Left lung (tissue), 10 donors: ENCODE measurements around the gene DLX5. TPM values are rescaled to one million over a fixed set of nuclear protein-coding genes. Genes with fewer than 3 reads are reported as not detected.

ENCODE experiments used
- ATAC-seq: fragments of 200-7000 bp; cut with Tn5 transposase; one replicate; pipeline ENCODE4 v1.9.1; 2020; ENCODE audit warnings: moderate library complexity
- DNase-seq, 4 donors: peaks; one replicate each; pipeline ENCODE4 v3.0.0-alpha.2; 2013 to 2020
- H3K27ac ChIP-seq, 2 donors: fragments of 200-600 bp; sonication (generic) in 1 of 2; one replicate each; pipeline versions ENCODE4 v1.5.0 to v1.8.0; 2020 to 2021
- H3K27me3 ChIP-seq, 2 donors: fragments of 200-600 bp; sonication (generic) in 1 of 2; one replicate each; pipeline versions ENCODE4 v1.5.0 to v1.8.0; 2020 to 2021
- H3K36me3 ChIP-seq, 2 donors: fragments of 200-600 bp; sonication (generic) in 1 of 2; one replicate each; pipeline versions ENCODE4 v1.5.0 to v1.8.0; 2020 to 2021
- H3K4me1 ChIP-seq, 2 donors: fragments of 200-600 bp; one replicate each; pipeline ENCODE4 v1.8.0; 2021
- H3K4me3 ChIP-seq, 2 donors: fragments of 200-600 bp; sonication (generic) in 1 of 2; one replicate each; pipeline versions ENCODE4 v1.5.0 to v1.8.0; 2020 to 2021; ENCODE audit warnings: mild to moderate bottlenecking in 1 of 2
- H3K9me3 ChIP-seq, 2 donors: fragments of 200-600 bp; sonication (generic) in 1 of 2; one replicate each; pipeline versions ENCODE4 v1.5.0 to v1.8.0; 2020 to 2021
- intact Hi-C, 2 donors: fragments of 100-400 bp; cut with DNase I; formaldehyde crosslinking; loops; one replicate each; pipeline versions ENCODE4 v1.11.2 to v1.14.2; 2022
- polyA plus RNA-seq, 6 donors: library from polyadenylated mRNA; unstranded; fragments of 120-200 nt; gene quantifications; one replicate each; pipeline ENCODE4 v1.2.1, GENCODE V29; 2013; ENCODE audit not compliant: insufficient read length in 6 of 6
- total RNA-seq, 2 donors: library from RNA; stranded (reverse); fragmentation: NEBNext Ultra II Directional; extraction: Animal tissue kit (Norgen Biotek cat#: 25700); gene quantifications; one replicate each; pipeline ENCODE4 v1.2.1, GENCODE V29; 2021
- TF ChIP-seq, protein P1 (sequence below), 2 donors: fragments of 200-600 bp; sonication (generic) in 1 of 2; IDR thresholded peaks; one replicate each; pipeline versions ENCODE4 v1.5.0 to v1.8.0; 2021; ENCODE audit warnings: antibody characterized with exemption in 2 of 2
- donor health status: DM: no; HTN: yes; CAD: no.
- donor health status: DM: no; HTN: no; CAD: no.

The DLX5 gene
- total and polyA plus RNA-seq, 8 donors: 1.8 to 25.3 (median 15.6) TPM; not detected in 1

- Histone ChIP-seq H3K4me3 (no peak overlapping the region), H3K27me3 (peaks cover 93 to 100% of the 10 kb centered on the region in 2 donors), H3K36me3 (no peaks in the 10 kb centered on the region), H3K4me1 (no peaks in the 10 kb centered on the region), H3K27ac (no peak overlapping the region), H3K9me3 (no peaks in the 10 kb centered on the region)
- TF ChIP-seq, protein P1, sequence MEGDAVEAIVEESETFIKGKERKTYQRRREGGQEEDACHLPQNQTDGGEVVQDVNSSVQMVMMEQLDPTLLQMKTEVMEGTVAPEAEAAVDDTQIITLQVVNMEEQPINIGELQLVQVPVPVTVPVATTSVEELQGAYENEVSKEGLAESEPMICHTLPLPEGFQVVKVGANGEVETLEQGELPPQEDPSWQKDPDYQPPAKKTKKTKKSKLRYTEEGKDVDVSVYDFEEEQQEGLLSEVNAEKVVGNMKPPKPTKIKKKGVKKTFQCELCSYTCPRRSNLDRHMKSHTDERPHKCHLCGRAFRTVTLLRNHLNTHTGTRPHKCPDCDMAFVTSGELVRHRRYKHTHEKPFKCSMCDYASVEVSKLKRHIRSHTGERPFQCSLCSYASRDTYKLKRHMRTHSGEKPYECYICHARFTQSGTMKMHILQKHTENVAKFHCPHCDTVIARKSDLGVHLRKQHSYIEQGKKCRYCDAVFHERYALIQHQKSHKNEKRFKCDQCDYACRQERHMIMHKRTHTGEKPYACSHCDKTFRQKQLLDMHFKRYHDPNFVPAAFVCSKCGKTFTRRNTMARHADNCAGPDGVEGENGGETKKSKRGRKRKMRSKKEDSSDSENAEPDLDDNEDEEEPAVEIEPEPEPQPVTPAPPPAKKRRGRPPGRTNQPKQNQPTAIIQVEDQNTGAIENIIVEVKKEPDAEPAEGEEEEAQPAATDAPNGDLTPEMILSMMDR (IDR thresholded peaks at IDR 0.05): no peak
- DNase-seq: no peak
- intact Hi-C loops: no loop called here
- no peak for ATAC-seq
Measured at GRCh38 chr7:96996958-96997511, 27.6 kb downstream of the DLX5 start.

GRCh38 chr7:96996111-96996957, 28.3 kb downstream of the DLX5 start:
- intact Hi-C loops: no loop called here
- H3K4me1 ChIP-seq: no peaks in the 10 kb centered on the region

DNA sequence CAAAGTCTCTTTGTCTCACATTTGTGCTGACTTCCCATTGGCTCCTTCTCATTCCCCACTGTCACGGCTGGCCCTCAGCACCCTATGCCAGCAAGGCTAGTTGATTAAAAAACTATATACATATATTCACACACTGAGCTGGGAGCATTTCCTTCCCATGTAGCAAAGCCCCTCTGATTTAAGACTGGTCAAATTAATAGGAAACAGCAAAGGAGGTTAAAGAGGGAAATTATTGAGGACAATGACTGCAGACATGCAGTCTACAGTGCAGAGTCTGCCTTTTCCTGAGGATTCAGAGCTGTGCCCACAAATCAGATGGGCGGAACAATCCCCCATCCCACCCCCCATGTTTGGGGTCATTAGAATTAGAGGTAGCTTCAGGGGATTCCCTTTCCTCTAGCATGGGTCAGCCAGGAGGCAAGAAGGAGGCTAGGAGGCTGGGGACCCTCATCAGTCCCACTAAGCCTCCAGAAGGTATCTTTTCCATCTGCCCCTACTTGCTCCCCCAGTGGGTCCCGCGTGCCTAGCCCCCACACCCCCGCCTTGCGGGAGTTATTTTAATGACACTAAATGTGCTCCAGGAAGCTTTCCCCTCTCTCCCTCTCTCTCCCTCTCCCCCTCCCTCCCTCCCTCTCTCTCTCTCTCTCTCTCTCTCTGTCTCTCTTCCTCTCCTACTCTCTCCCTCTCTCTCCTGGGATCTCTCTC, 29.1 kb downstream of the DLX5 start:
- no peak for ATAC-seq
- DNase-seq: no peak
- H3K4me1 ChIP-seq: no peaks in the 10 kb centered on the region
- no peaks in the 10 kb centered on the region for H3K9me3 ChIP-seq
- intact Hi-C loops: no loop called here
- H3K36me3 ChIP-seq: no peaks in the 10 kb centered on the region
- peaks cover 92 to 100% of the 10 kb centered on the region in 2 donors for H3K27me3 ChIP-seq
- no peak overlapping the region for H3K27ac ChIP-seq
- H3K4me3 ChIP-seq: no peak overlapping the region
- TF ChIP-seq, protein P1 (IDR thresholded peaks at IDR 0.05): no peak

More at GRCh38 chr7:96996111-96996957, 28.3 kb downstream of the DLX5 start:
- TF ChIP-seq, protein P1 (IDR thresholded peaks at IDR 0.05): no peak
- H3K27ac ChIP-seq: no peak overlapping the region
- H3K27me3 ChIP-seq: peaks cover 93 to 100% of the 10 kb centered on the region in 2 donors
- no peaks in the 10 kb centered on the region for H3K9me3 ChIP-seq
- no peak overlapping the region for H3K4me3 ChIP-seq
- ATAC-seq: no peak
- H3K36me3 ChIP-seq: no peaks in the 10 kb centered on the region
- no peak for DNase-seq

GRCh38 chr7:96993980-96994379, 30.7 kb downstream of the DLX5 start:
- Histone ChIP-seq H3K27ac (no peak overlapping the region), H3K4me3 (no peak overlapping the region), H3K36me3 (no peaks in the 10 kb centered on the region), H3K4me1 (no peaks in the 10 kb centered on the region), H3K9me3 (no peaks in the 10 kb centered on the region), H3K27me3 (peaks cover 93 to 100% of the 10 kb centered on the region in 2 donors)
- TF ChIP-seq, protein P1 (IDR thresholded peaks at IDR 0.05): no peak
- intact Hi-C loops: no loop called here
- ATAC-seq (no peak), DNase-seq (no peak)
